Limb (tissue), 2 donors: ENCODE data around the gene ANKRD29.

Experiments used
- DNase-seq, 2 donors: peaks; one replicate each; pipeline ENCODE4 v3.0.0-alpha.2; 2016; ENCODE audit errors: extremely low spot score in 2 of 2

The ANKRD29 gene

GRCh38 chr18:23662309-23663263, at the start of gene ANKRD29:
Gene ANKRD29 (minus strand): TSS chr18:23662911. CDS start chr18:23662730, 181 bp downstream.
- peak; percentile 7 to 76 for DNase-seq

GRCh38 chr18:23712445-23712844, 49.7 kb upstream of the ANKRD29 start:
- DNase-seq: no peak

GRCh38 chr18:23711426-23711825, 48.7 kb upstream of the ANKRD29 start:
- no peak for DNase-seq

- DNase-seq: no peak
These were observed 48.2 kb upstream of the ANKRD29 start for GRCh38 chr18:23710946-23711345.

GRCh38 chr18:23710068-23710527, 47.4 kb upstream of the ANKRD29 start:
- no peak for DNase-seq

GRCh38 chr18:23706971-23707640, 44.4 kb upstream of the ANKRD29 start:
- no peak for DNase-seq

- no peak for DNase-seq
These were observed 42.1 kb upstream of the ANKRD29 start for GRCh38 chr18:23704806-23705205.

- no peak for DNase-seq
These were observed 41.3 kb upstream of the ANKRD29 start for GRCh38 chr18:23703987-23704384.

GRCh38 chr18:23703057-23703986, 40.6 kb upstream of the ANKRD29 start:
- DNase-seq: peak in 1 of 2 donors; percentile 11

- DNase-seq: no peak
These were observed 39.9 kb upstream of the ANKRD29 start for GRCh38 chr18:23702606-23703005.

GRCh38 chr18:23701544-23702064, 38.9 kb upstream of the ANKRD29 start:
- DNase-seq: no peak

- DNase-seq: no peak
These were observed 38.3 kb upstream of the ANKRD29 start for GRCh38 chr18:23701017-23701416.

- DNase-seq: no peak
These were observed 32.1 kb upstream of the ANKRD29 start for GRCh38 chr18:23694637-23695430.

- no peak for DNase-seq
These were observed 31.1 kb upstream of the ANKRD29 start for GRCh38 chr18:23693846-23694245.

GRCh38 chr18:23690505-23691068, 27.9 kb upstream of the ANKRD29 start:
- DNase-seq: no peak

GRCh38 chr18:23689616-23690504, 27.1 kb upstream of the ANKRD29 start:
- peak in 1 of 2 donors; percentile 72 for DNase-seq

- peak in 1 of 2 donors; percentile 33 for DNase-seq
These were observed 26.4 kb upstream of the ANKRD29 start, which contains the start of gene LAMA3 for GRCh38 chr18:23689031-23689615. Gene LAMA3 (plus strand): TSS chr18:23689453. CDS start chr18:23689684, 231 bp downstream.

GRCh38 chr18:23688528-23688927, 25.8 kb upstream of the ANKRD29 start:
- DNase-seq: no peak
